H1 (cell line): Measurements from ENCODE around the gene SMIM33. TPM values are rescaled to one million over a fixed set of nuclear protein-coding genes. Genes with fewer than 3 reads are reported as not detected.

Source experiments
- CTCF ChIA-PET: fragments of 300-600 bp; sonication (Branson Sonifier 250); formaldehyde crosslinking; loops from one replicate; lab custom pipeline; 2021; ENCODE audit not compliant: partially characterized antibody; lab: Charles Lee
- POLR2A ChIA-PET: fragments of 300-600 bp; sonication (Branson Sonifier 250); formaldehyde crosslinking; loops from one replicate; lab custom pipeline; 2021; ENCODE audit warnings: inconsistent platforms; ENCODE audit not compliant: partially characterized antibody; lab: Charles Lee
- DNase-seq, 2 experiments: peaks; one replicate each; pipeline versions ENCODE4 v3.0.0 to v3.0.0-alpha.2; 2010 to 2022; ENCODE audit warnings: low spot score in 2 of 2, low read depth in 1 of 2, mixed read lengths in 1 of 2
- FAIRE-seq: peaks from 2 replicates; lab custom pipeline; 2011; peaks lifted over from hg19 to GRCh38; lab: Jason Lieb, UNC
- H2AFZ ChIP-seq: 2 replicates; pipeline ENCODE4 v1.8.1; 2012; ENCODE audit warnings: low read length, inconsistent platforms
- H2AK5ac ChIP-seq: 2 replicates; pipeline ENCODE4 v1.6.1; 2013; ENCODE audit warnings: low read depth, low read length
- H2BK120ac ChIP-seq: replicated peaks from 2 replicates; pipeline ENCODE3; 2013; ENCODE audit warnings: low read depth, low read length, inconsistent platforms
- H2BK12ac ChIP-seq: 2 replicates; pipeline ENCODE4 v1.6.1; 2013; ENCODE audit warnings: low read depth, low read length
- H2BK15ac ChIP-seq: 2 replicates; pipeline ENCODE4 v1.6.1; 2013; ENCODE audit warnings: low read length
- H2BK20ac ChIP-seq: 2 replicates; pipeline ENCODE4 v1.6.1; 2013; ENCODE audit warnings: low read length
- H2BK5ac ChIP-seq: 2 replicates; pipeline ENCODE4 v1.6.1; 2013; ENCODE audit warnings: low read depth, low read length
- H3K14ac ChIP-seq: 2 replicates; pipeline ENCODE4 v1.6.1; 2013; ENCODE audit warnings: inconsistent platforms; ENCODE audit not compliant: insufficient read length
- H3K18ac ChIP-seq: 2 replicates; pipeline ENCODE4 v1.6.1; 2013; ENCODE audit warnings: low read length; ENCODE audit errors: extremely low read depth
- H3K23ac ChIP-seq: 2 replicates; pipeline ENCODE4 v1.6.1; 2013; ENCODE audit warnings: inconsistent platforms; ENCODE audit not compliant: insufficient read length
- H3K23me2 ChIP-seq: 2 replicates; pipeline ENCODE4 v1.6.1; 2013; ENCODE audit warnings: low read depth, low read length
- H3K27ac ChIP-seq: 2 replicates; pipeline ENCODE4 v1.6.1; 2011; ENCODE audit warnings: low read depth, low read length, inconsistent platforms
- H3K27me3 ChIP-seq, 4 experiments: replicated peaks in 1 of 4; 1 replicate in 1 of 4; 2 replicates in 3 of 4; pipeline versions ENCODE4 v1.6.1 to v1.8.1; 2011 to 2013; ENCODE audit warnings: low read length in 3 of 4, mild to moderate bottlenecking in 3 of 4, inconsistent platforms in 2 of 4, mixed read lengths in 2 of 4, moderate library complexity in 1 of 4; ENCODE audit not compliant: control insufficient read depth in 3 of 4, insufficient read depth in 3 of 4; ENCODE audit errors: extremely low read depth in 1 of 4
- H3K36me3 ChIP-seq, 4 experiments: 2 replicates each; pipeline versions ENCODE4 v1.6.1 to v1.8.1; 2011 to 2013; ENCODE audit warnings: mild to moderate bottlenecking in 4 of 4, low read length in 3 of 4, moderate library complexity in 2 of 4, control low read depth in 1 of 4, inconsistent platforms in 1 of 4; ENCODE audit not compliant: insufficient read depth in 4 of 4, control insufficient read depth in 2 of 4
- H3K4ac ChIP-seq: replicated peaks from 2 replicates; pipeline ENCODE3; 2013; ENCODE audit warnings: low read length, low read depth, mixed read lengths, inconsistent platforms; ENCODE audit not compliant: insufficient read length
- H3K4me1 ChIP-seq, 4 experiments: replicated peaks in 1 of 4; 1 replicate in 1 of 4; 2 replicates in 3 of 4; pipeline versions ENCODE4 v1.6.1 to v1.8.1; 2011 to 2013; ENCODE audit warnings: low read length in 3 of 4, inconsistent platforms in 2 of 4, mixed read lengths in 1 of 4; ENCODE audit not compliant: insufficient read depth in 4 of 4, control insufficient read depth in 3 of 4
- H3K4me2 ChIP-seq, 2 experiments: 2 replicates each; pipeline versions ENCODE4 v1.6.1 to v1.8.1; 2011 to 2013; ENCODE audit warnings: low read depth in 2 of 2, low read length in 2 of 2, control low read depth in 1 of 2, inconsistent platforms in 1 of 2, mild to moderate bottlenecking in 1 of 2; ENCODE audit not compliant: insufficient read depth in 1 of 2
- H3K4me3 ChIP-seq, 4 experiments: fragments of 200-600, 300-600 bp in 1 of 4; sonication (generic), shearing (Covaris generic), sonication (Bioruptor Twin) in 1 of 4; 2 replicates each; pipeline versions ENCODE4 v1.5.1 to v1.8.1; 2011 to 2016; ENCODE audit warnings: low read length in 4 of 4, low read depth in 3 of 4, control low read depth in 2 of 4, inconsistent platforms in 2 of 4, mild to moderate bottlenecking in 2 of 4, mixed read lengths in 1 of 4, moderate library complexity in 1 of 4; ENCODE audit not compliant: insufficient read depth in 2 of 4; ENCODE audit errors: extremely low read depth in 1 of 4
- H3K56ac ChIP-seq: replicated peaks from 2 replicates; pipeline ENCODE3; 2013; ENCODE audit warnings: low read depth, mild to moderate bottlenecking, mixed read lengths, low read length, inconsistent platforms; ENCODE audit not compliant: insufficient read length
- H3K79me1 ChIP-seq: 2 replicates; pipeline ENCODE4 v1.6.1; 2013; ENCODE audit warnings: low read depth, low read length, control low read depth
- H3K79me2 ChIP-seq, 2 experiments: 2 replicates each; pipeline versions ENCODE4 v1.6.1 to v1.8.1; 2012 to 2013; ENCODE audit warnings: low read length in 2 of 2, mild to moderate bottlenecking in 2 of 2, inconsistent platforms in 1 of 2; ENCODE audit not compliant: insufficient read depth in 2 of 2, control insufficient read depth in 1 of 2
- H3K9ac ChIP-seq, 4 experiments: replicated peaks in 1 of 4; 1 replicate in 1 of 4; 2 replicates in 3 of 4; pipeline versions ENCODE4 v1.6.1 to v1.8.1; 2011 to 2013; ENCODE audit warnings: low read depth in 3 of 4, low read length in 3 of 4, control low read depth in 2 of 4, mild to moderate bottlenecking in 2 of 4, moderate library complexity in 2 of 4, inconsistent platforms in 1 of 4; ENCODE audit errors: extremely low read depth in 1 of 4
- H3K9me3 ChIP-seq, 2 experiments: 2 replicates each; pipeline versions ENCODE4 v1.6.1 to v1.8.1; 2012 to 2013; ENCODE audit warnings: mild to moderate bottlenecking in 2 of 2, moderate library complexity in 2 of 2, control low read depth in 1 of 2, inconsistent platforms in 1 of 2, low read depth in 1 of 2, low read length in 1 of 2, mixed read lengths in 1 of 2; ENCODE audit not compliant: insufficient read depth in 2 of 2
- H4K20me1 ChIP-seq, 2 experiments: replicated peaks in 1 of 2; 2 replicates each; pipeline versions ENCODE3 to v1.8.1; 2011 to 2013; ENCODE audit warnings: inconsistent platforms in 2 of 2, low read length in 2 of 2, mild to moderate bottlenecking in 1 of 2; ENCODE audit not compliant: insufficient read depth in 2 of 2, control insufficient read depth in 1 of 2
- H4K5ac ChIP-seq: 2 replicates; pipeline ENCODE4 v1.6.1; 2013; ENCODE audit warnings: low read length, low read depth, mixed read lengths, inconsistent platforms; ENCODE audit not compliant: insufficient read length
- H4K8ac ChIP-seq: 2 replicates; pipeline ENCODE4 v1.8.0; 2013; ENCODE audit warnings: mild to moderate bottlenecking, moderate library complexity, low read length, inconsistent platforms; ENCODE audit not compliant: insufficient read depth; ENCODE audit errors: extremely low read depth
- H4K91ac ChIP-seq: replicated peaks from 2 replicates; pipeline ENCODE3; 2013; ENCODE audit warnings: low read length, mixed read lengths, inconsistent platforms; ENCODE audit not compliant: insufficient read length
- ATF3 ChIP-seq: IDR thresholded peaks from 2 replicates; pipeline ENCODE4 v1.6.1; 2011; ENCODE audit warnings: low read depth, mild to moderate bottlenecking, low read length; ENCODE audit not compliant: insufficient read depth
- BACH1 ChIP-seq: IDR thresholded peaks from 2 replicates; pipeline ENCODE4 v1.6.1; 2012; ENCODE audit warnings: low read length, improper control_type of control experiment
- CTCF ChIP-seq, 3 experiments: IDR thresholded peaks; 1 replicate in 2 of 3; 2 replicates in 1 of 3; pipeline versions ENCODE4 v1.5.1 to v1.6.1; 2011; ENCODE audit warnings: low read length in 3 of 3, mild to moderate bottlenecking in 3 of 3, inconsistent platforms in 2 of 3, low read depth in 1 of 3, moderate library complexity in 1 of 3; ENCODE audit not compliant: insufficient read depth in 1 of 3; ENCODE audit errors: control extremely low read depth in 1 of 3
- HDAC6 ChIP-seq: IDR thresholded peaks from one replicate; pipeline ENCODE4 v1.7.1; 2012; ENCODE audit warnings: low read depth, mild to moderate bottlenecking, inconsistent platforms, low read length, moderate library complexity
- RAD21 ChIP-seq, 2 experiments: IDR thresholded peaks in 1 of 2; conservative IDR thresholded peaks in 1 of 2; 2 replicates each; pipeline ENCODE4 v1.6.1; 2011; ENCODE audit warnings: low read depth in 2 of 2, low read length in 2 of 2, improper control_type of control experiment in 1 of 2, inconsistent platforms in 1 of 2, mild to moderate bottlenecking in 1 of 2, moderate library complexity in 1 of 2
- TBP ChIP-seq: IDR thresholded peaks from 2 replicates; pipeline ENCODE4 v1.6.1; 2011; ENCODE audit warnings: low read depth, low read length, improper control_type of control experiment
- WGBS, 2 experiments: shearing (Covaris generic) in 1 of 2; methylation state at CpG; one replicate each; pipeline versions ENCODE4 v1.1.6 to v1.1.7; 2013 to 2015; ENCODE audit warnings: low lambda C conversion rate in 2 of 2, mixed read lengths in 2 of 2, inconsistent platforms in 1 of 2, low coverage in 1 of 2, missing lambda C conversion rate in 1 of 2; ENCODE audit not compliant: insufficient replicate concordance in 2 of 2, insufficient coverage in 1 of 2, insufficient read length in 1 of 2; ENCODE audit errors: extremely low coverage in 1 of 2, missing lambda C conversion rate in 1 of 2; 5-methylcytosine and 5-hydroxymethylcytosine counted together
- polyA plus RNA-seq, 7 experiments: library from polyadenylated mRNA; depleted of rRNA in 3 of 7; stranded (reverse) in 5 of 7; unstranded in 2 of 7; fragments of >200 nt in 5 of 7; fragments of 200-250 nt in 2 of 7; gene quantifications; 1 replicate in 5 of 7; 2 replicates in 1 of 7; 4 replicates in 1 of 7; pipeline versions ENCODE4 v1.2.1 to v1.2.3, GENCODE V29; 2011 to 2013; ENCODE audit warnings: missing spikeins in 2 of 7, mixed read lengths in 2 of 7
- total RNA-seq: library from RNA; stranded (reverse); fragmentation: NEBNext Ultra II Directional; extraction: Animal tissue kit (Norgen Biotek cat#: 25700); gene quantifications from 2 replicates; pipeline ENCODE4 v1.2.1, GENCODE V29; 2021

SMIM33 gene
- total and polyA plus RNA-seq, 2 of the 8 experiments (the other 6 are each of a cell fraction or from before 2014, with no cell fraction given), result not detected

- Histone ChIP-seq H2BK120ac (no peak overlapping the region), H2AK5ac (no peak overlapping the region), H2BK12ac (no peak overlapping the region), H2AFZ (no peak overlapping the region), H3K36me3 (no peaks in the 10 kb centered on the region), H3K18ac (no peak overlapping the region), H3K79me1 (no peaks in the 10 kb centered on the region), H4K8ac (no peak overlapping the region), H3K79me2 (no peaks in the 10 kb centered on the region), H3K23ac (no peak overlapping the region), H3K9ac (no peak overlapping the region), H3K4me2 (no peak overlapping the region), H2BK15ac (no peak overlapping the region), H4K20me1 (no peaks in the 10 kb centered on the region), H3K27me3 (0 out of 7 replicates have a peak, but pooled peaks cover 0 to 2% (median 0%) of the 10 kb centered on the region in 4 experiments), H3K4me1 (peaks cover 3 to 26% (median 10%) of the 10 kb centered on the region in 4 experiments), H4K5ac (no peak overlapping the region), H3K23me2 (no peaks in the 10 kb centered on the region), H3K4ac (no peak overlapping the region), H3K4me3 (no peak overlapping the region), H3K27ac (no peak overlapping the region), H4K91ac (no peak overlapping the region), H3K56ac (no peak overlapping the region), H3K14ac (no peak overlapping the region), H2BK20ac (no peak overlapping the region), H3K9me3 (no peaks in the 10 kb centered on the region), H2BK5ac (no peak overlapping the region)
- ChIA-PET CTCF (interaction anchor here (0.6 to 1.4 kb wide), 7 partner anchors 10 to 62 kb away, joined by 3 to 5 read pairs (median 3); no protein-coding TSS in a partner anchor), POLR2A (no interaction called here)
- TF ChIP-seq HDAC6 (no peak), BACH1 (no peak), TBP (peak; percentile 81), CTCF (IDR thresholded peaks at IDR 0.05; ENCODE audit: control extremely low read depth in 1 of 3, insufficient read depth in 1 of 3, low read depth in 1 of 3, low read length in 3 of 3) (peak; percentile 18 to 40 (median 31)), RAD21 (IDR thresholded peaks at IDR 0.05 in 1 of 2, conservative IDR thresholded peaks at IDR 0.05 in 1 of 2; ENCODE audit: low read depth in 2 of 2, low read length in 2 of 2) (peak; percentile 23 to 58; a peak in 3 of 4 replicates), ATF3 (no peak)
- no peak for FAIRE-seq
- DNase-seq, result no peak
- WGBS, 2 experiments, result 77% methylated on average over 6 of the region's 8 CpGs; no CpG with 5 or more reads in 1 of the 2 experiments
These were observed 2.3 kb upstream of the SMIM33 start for GRCh38 chr5:139468421-139468931.
